ENCODE results near the gene AACS.

Gene AACS

DNA sequence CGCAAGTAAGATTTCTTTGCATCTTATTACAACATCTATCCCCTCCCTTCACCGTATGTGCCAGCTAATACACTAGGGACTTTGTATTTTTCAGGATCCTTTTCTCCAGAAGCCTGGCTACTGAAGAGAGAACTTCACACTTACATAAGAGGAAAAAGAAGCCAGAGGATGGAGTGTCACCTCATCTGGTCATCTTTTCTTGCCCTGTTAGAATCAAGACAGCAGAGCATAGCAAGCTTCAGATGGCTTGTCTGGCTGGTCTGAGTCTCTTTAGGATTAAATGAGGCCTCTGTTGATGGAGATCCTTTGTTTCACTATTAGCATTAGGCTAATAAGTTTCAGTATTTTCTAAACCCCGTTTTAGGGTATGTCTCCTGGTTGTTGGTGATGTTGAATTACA, 14.4 kb upstream of the AACS start:
- no peak for DNase-seq
- Histone ChIP-seq H3K27ac (ENCODE audit: low read length) (no peak overlapping the region), H2AFZ (ENCODE audit: low read length) (no peak overlapping the region), H3K79me2 (ENCODE audit: low read length) (no peaks in the 10 kb centered on the region), H3K4me1 (ENCODE audit: low read length) (no peaks in the 10 kb centered on the region), H3K9me3 (replicated peaks; ENCODE audit: insufficient read depth, low read length) (no peaks in the 10 kb centered on the region), H3K36me3 (replicated peaks; ENCODE audit: insufficient read depth, low read length) (no peaks in the 10 kb centered on the region), H3K4me2 (ENCODE audit: low read depth, low read length) (no peak overlapping the region), H4K20me1 (ENCODE audit: insufficient read depth, low read length) (no peaks in the 10 kb centered on the region), H3K9me2 (replicated peaks; ENCODE audit: insufficient read depth, low read length) (no peaks in the 10 kb centered on the region), H3K9ac (ENCODE audit: low read length) (no peak overlapping the region), H3K4me3 (ENCODE audit: low read length) (no peak overlapping the region), H3K27me3 (replicated peaks; ENCODE audit: insufficient read depth, low read length) (no peaks in the 10 kb centered on the region), H3F3A (ENCODE audit: insufficient read depth, low read length) (no peaks in the 10 kb centered on the region)
- TF ChIP-seq EZH2phosphoT487 (IDR thresholded peaks at IDR 0.05; ENCODE audit: low read length) = no peak
- no peak for TF ChIP-seq EZH2 (optimal IDR thresholded peaks at IDR 0.05; ENCODE audit: low read depth, low read length)
- no peak for TF ChIP-seq CTCF (IDR thresholded peaks at IDR 0.05; ENCODE audit: low read length)

GRCh38 chr12:125053821-125054220, 11.4 kb upstream of the AACS start:
- Histone ChIP-seq H3K4me1 (ENCODE audit: low read length) (no peaks in the 10 kb centered on the region), H3K4me2 (ENCODE audit: low read depth, low read length) (no peak overlapping the region), H2AFZ (ENCODE audit: low read length) (no peak overlapping the region), H3K27me3 (replicated peaks; ENCODE audit: insufficient read depth, low read length) (no peaks in the 10 kb centered on the region), H3K36me3 (replicated peaks; ENCODE audit: insufficient read depth, low read length) (no peaks in the 10 kb centered on the region), H3K27ac (ENCODE audit: low read length) (no peak overlapping the region), H3K9me3 (replicated peaks; ENCODE audit: insufficient read depth, low read length) (no peaks in the 10 kb centered on the region), H3K4me3 (ENCODE audit: low read length) (no peak overlapping the region), H3K9me2 (replicated peaks; ENCODE audit: insufficient read depth, low read length) (no peaks in the 10 kb centered on the region), H4K20me1 (ENCODE audit: insufficient read depth, low read length) (no peaks in the 10 kb centered on the region), H3K79me2 (ENCODE audit: low read length) (no peaks in the 10 kb centered on the region), H3K9ac (ENCODE audit: low read length) (no peak overlapping the region), H3F3A (ENCODE audit: insufficient read depth, low read length) (no peaks in the 10 kb centered on the region)
- TF ChIP-seq EZH2 (optimal IDR thresholded peaks at IDR 0.05; ENCODE audit: low read depth, low read length) (no peak), EZH2phosphoT487 (IDR thresholded peaks at IDR 0.05; ENCODE audit: low read length) (no peak), CTCF (IDR thresholded peaks at IDR 0.05; ENCODE audit: low read length) (no peak)
- DNase-seq = no peak

DNA sequence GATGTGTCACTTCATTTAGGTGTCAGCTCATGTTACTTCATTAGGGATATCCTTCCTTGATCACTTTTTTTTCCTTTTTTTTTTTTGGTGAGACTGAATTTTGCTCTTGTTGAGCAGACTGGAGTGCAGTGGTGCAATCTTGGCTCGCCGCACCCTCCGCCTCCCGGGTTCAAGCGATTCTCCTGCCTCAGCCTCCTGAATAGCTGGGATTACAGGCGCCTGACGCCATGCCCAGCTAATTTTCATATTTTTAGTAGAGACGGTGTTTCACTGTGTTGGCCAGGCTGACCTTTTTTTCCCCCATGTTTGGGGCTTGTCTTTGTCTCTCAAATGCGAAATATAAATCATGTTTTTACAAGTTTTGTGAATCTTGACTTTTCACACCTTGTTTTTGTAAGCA, 9.6 kb upstream of the AACS start:
- Histone ChIP-seq H3K27ac (ENCODE audit: low read length) (no peak overlapping the region), H3K4me1 (ENCODE audit: low read length) (no peaks in the 10 kb centered on the region), H3K4me2 (ENCODE audit: low read depth, low read length) (no peak overlapping the region), H4K20me1 (ENCODE audit: insufficient read depth, low read length) (no peaks in the 10 kb centered on the region), H3K9me2 (replicated peaks; ENCODE audit: insufficient read depth, low read length) (no peaks in the 10 kb centered on the region), H3K9me3 (replicated peaks; ENCODE audit: insufficient read depth, low read length) (no peaks in the 10 kb centered on the region), H3K27me3 (replicated peaks; ENCODE audit: insufficient read depth, low read length) (no peaks in the 10 kb centered on the region), H3K9ac (ENCODE audit: low read length) (no peak overlapping the region), H3K79me2 (ENCODE audit: low read length) (no peaks in the 10 kb centered on the region), H3K4me3 (ENCODE audit: low read length) (no peak overlapping the region), H2AFZ (ENCODE audit: low read length) (no peak overlapping the region), H3F3A (ENCODE audit: insufficient read depth, low read length) (no peaks in the 10 kb centered on the region), H3K36me3 (replicated peaks; ENCODE audit: insufficient read depth, low read length) (no peaks in the 10 kb centered on the region)
- DNase-seq = no peak
- TF ChIP-seq CTCF (IDR thresholded peaks at IDR 0.05; ENCODE audit: low read length) (no peak), EZH2phosphoT487 (IDR thresholded peaks at IDR 0.05; ENCODE audit: low read length) (no peak), EZH2 (optimal IDR thresholded peaks at IDR 0.05; ENCODE audit: low read depth, low read length) (no peak)

All from MM.1S (cell line).